GM12878 (cell line): ENCODE measurements around the gene HSPB7. TPM values are rescaled to one million over a fixed set of nuclear protein-coding genes. Genes with fewer than 3 reads are reported as not detected.
"Not testable (repeated sequence)": the region's sequence is repeated elsewhere in the genome, so short reads cannot be mapped to it uniquely, and the experiment has no call there.

Experiments used
- ATAC-seq: fragments of 200-7000 bp; cut with Tn5 transposase; 3 replicates; pipeline ENCODE4 v1.9.1; 2020; ENCODE audit warnings: mild to moderate bottlenecking, moderate library complexity
- BruUV-seq: library from RNA; stranded (reverse); fragments of 400-500 nt; replicated peaks from 2 replicates; lab custom pipeline; 2021; lab: Mats Ljungman, UMichigan
- CTCF ChIA-PET: fragments of 300-600 bp; sonication (Branson Sonifier 250); formaldehyde crosslinking; extraction: SDS; loops from one replicate; lab custom pipeline; 2021; ENCODE audit warnings: inconsistent platforms; lab: Yijun Ruan, JAX
- POLR2A ChIA-PET: fragments of 350-600 bp; formaldehyde crosslinking; extraction: SDS; loops from one replicate; lab custom pipeline; 2021; ENCODE audit warnings: inconsistent platforms; lab: Charles Lee
- RAD21 ChIA-PET: fragments of 300-600 bp; sonication (Branson Sonifier 250); formaldehyde crosslinking; loops from one replicate; lab custom pipeline; 2023; ENCODE audit warnings: antibody characterized with exemption; ENCODE audit not compliant: unreplicated experiment; lab: Charles Lee
- SMC1A ChIA-PET: fragments of 300-600 bp; sonication (Branson Sonifier 250); formaldehyde crosslinking; loops from one replicate; lab custom pipeline; 2023; ENCODE audit not compliant: unreplicated experiment, uncharacterized antibody; lab: Charles Lee
- DNase-seq: peaks from one replicate; pipeline ENCODE4 v3.0.0-alpha.2; 2011; ENCODE audit warnings: low read depth, low spot score
- FAIRE-seq: peaks from 3 replicates; lab custom pipeline; 2011; peaks lifted over from hg19 to GRCh38; lab: Jason Lieb, UNC
- H2AFZ ChIP-seq: 2 replicates; pipeline ENCODE4 v1.6.0; 2011; ENCODE audit warnings: low read depth, low read length, control low read depth; ENCODE audit not compliant: control insufficient read depth
- H3K27ac ChIP-seq: 2 replicates; pipeline ENCODE4 v1.5.1; 2011; ENCODE audit warnings: control low read depth; ENCODE audit not compliant: control insufficient read depth, insufficient read depth
- H3K27me3 ChIP-seq, 2 experiments: replicated peaks in 1 of 2; 2 replicates each; pipeline versions ENCODE4 v1.6.0 to v1.6.1; 2011; ENCODE audit warnings: low read length in 1 of 2; ENCODE audit not compliant: control insufficient read depth in 2 of 2, insufficient read depth in 2 of 2
- H3K36me3 ChIP-seq, 2 experiments: 2 replicates each; pipeline ENCODE4 v1.5.1; 2011; ENCODE audit warnings: low read length in 1 of 2; ENCODE audit not compliant: control insufficient read depth in 2 of 2, insufficient read depth in 2 of 2
- H3K4me1 ChIP-seq: 2 replicates; pipeline ENCODE4 v1.6.1; 2011; ENCODE audit warnings: mild to moderate bottlenecking, low read length, moderate library complexity, mixed read lengths; ENCODE audit not compliant: control insufficient read depth, insufficient read depth
- H3K4me2 ChIP-seq: 2 replicates; pipeline ENCODE4 v1.6.0; 2011; ENCODE audit warnings: control low read depth; ENCODE audit not compliant: control insufficient read depth, insufficient read depth
- H3K4me3 ChIP-seq: fragments of 200-600 bp; sonication (generic); 2 replicates; pipeline ENCODE4 v1.5.1; 2016
- H3K79me2 ChIP-seq: 2 replicates; pipeline ENCODE4 v1.6.0; 2011; ENCODE audit warnings: low read length; ENCODE audit not compliant: control insufficient read depth, insufficient read depth
- H3K9ac ChIP-seq: 2 replicates; pipeline ENCODE4 v1.8.0; 2011; ENCODE audit warnings: low read length, control low read depth, mixed read lengths; ENCODE audit not compliant: control insufficient read depth, insufficient read depth
- H3K9me3 ChIP-seq: replicated peaks from 3 replicates; pipeline ENCODE4 v1.5.1; 2011; ENCODE audit warnings: mild to moderate bottlenecking, low read length; ENCODE audit not compliant: control insufficient read depth, insufficient read depth
- H4K20me1 ChIP-seq: 2 replicates; pipeline ENCODE4 v1.6.0; 2011; ENCODE audit not compliant: control insufficient read depth, insufficient read depth
- WGBS: methylation state at CpG from one replicate; pipeline ENCODE4 v1.1.6; 2016; ENCODE audit warnings: low lambda C conversion rate; ENCODE audit not compliant: insufficient replicate concordance, insufficient coverage; ENCODE audit errors: missing lambda C conversion rate; 5-methylcytosine and 5-hydroxymethylcytosine counted together
- in situ Hi-C: fragments of 300-500 bp; cut with MboI; formaldehyde crosslinking; loops from 9 replicates; pipeline ENCODE4 v1.14.3; 2018; ENCODE audit warnings: mixed read lengths
- intact Hi-C: fragments of 100-400 bp; cut with micrococcal nuclease; formaldehyde crosslinking; loops from one replicate; pipeline ENCODE4 v1.14.2; 2022; ENCODE audit not compliant: unreplicated experiment
- polyA plus RNA-seq, 11 experiments: library from polyadenylated mRNA; depleted of rRNA in 4 of 11; unstranded in 6 of 11; stranded (reverse) in 5 of 11; fragments of >200 nt; fragmentation: Nextera tagmentation in 4 of 11; fragmentation: Illumina TruSeq in 1 of 11; extraction: Ambion mirVana in 4 of 11; extraction: Trizol in 1 of 11; gene quantifications; 1 replicate in 1 of 11; 2 replicates in 10 of 11; pipeline versions ENCODE4 v1.2.1 to v1.2.3, GENCODE V29; 2011 to 2016; ENCODE audit warnings: inconsistent platforms in 2 of 11, missing spikeins in 2 of 11, low read depth in 1 of 11
- total RNA-seq, 4 experiments: library from RNA; depleted of rRNA in 3 of 4; stranded (reverse); fragments of >200 nt in 3 of 4; fragmentation: Illumina TruSeq in 1 of 4; extraction: Trizol in 1 of 4; gene quantifications; 2 replicates each; pipeline versions ENCODE4 v1.2.1 to v1.2.3, GENCODE V29; 2013 to 2021

HSPB7 gene
- total and polyA plus RNA-seq, 10 of the 15 experiments (the other 5 are each of a cell fraction or from before 2014, with no cell fraction given): 0.34 TPM; not detected in 9

- H3K79me2 ChIP-seq, SMC1A ChIA-PET, CTCF ChIA-PET, H4K20me1 ChIP-seq, H3K4me3 ChIP-seq, BruUV-seq, in situ Hi-C loops, ATAC-seq, POLR2A ChIA-PET, H3K27me3 ChIP-seq, FAIRE-seq, H3K9ac ChIP-seq, H3K4me1 ChIP-seq, H3K9me3 ChIP-seq, H3K27ac ChIP-seq, RAD21 ChIA-PET, H3K36me3 ChIP-seq, H3K4me2 ChIP-seq, intact Hi-C loops, H2AFZ ChIP-seq, DNase-seq: not testable (repeated sequence)
- 37% methylated on average over 10 of the region's 11 CpGs for WGBS
Measured at GRCh38 chr1:16036461-16036860, 18.6 kb upstream of the HSPB7 start.

- in situ Hi-C loops, H3K9me3 ChIP-seq, H4K20me1 ChIP-seq, H3K27ac ChIP-seq, H3K9ac ChIP-seq, H3K79me2 ChIP-seq, DNase-seq, BruUV-seq, H3K4me1 ChIP-seq, H3K36me3 ChIP-seq, ATAC-seq, H3K4me3 ChIP-seq, H3K27me3 ChIP-seq, FAIRE-seq, H2AFZ ChIP-seq, H3K4me2 ChIP-seq: not testable (repeated sequence)
- ChIA-PET CTCF (interaction anchor here (0.6 to 2.7 kb wide), 8 partner anchors 10 to 241 kb away, joined by 3 to 12 read pairs (median 3); partner anchors contain the start of gene CLCNKB), POLR2A (interaction anchor here (0.6 kb wide), 1 partner anchor 230 kb away, joined by 5 read pairs; no protein-coding TSS in a partner anchor), RAD21 (interaction anchor here (0.6 to 1.3 kb wide), 2 partner anchors 26 to 293 kb away, joined by 3 to 4 read pairs; no protein-coding TSS in a partner anchor), SMC1A (interaction anchor here (1.5 to 3.6 kb wide), 2 partner anchors 21 to 25 kb away, joined by 5 to 17 read pairs; no protein-coding TSS in a partner anchor)
- intact Hi-C loops: loop anchor here (1.0 to 2.0 kb wide), 2 partner anchors 24 to 230 kb away; no protein-coding TSS in a partner anchor
- 63% methylated on average over 7 of the region's 7 CpGs for WGBS
Measured at GRCh38 chr1:16033103-16033632, 15.3 kb upstream of the HSPB7 start.
